HG03064 (cell line): ENCODE results near the gene RBM20.
"Not testable (repeated sequence)": the region's sequence is repeated elsewhere in the genome, so short reads cannot be mapped to it uniquely, and the experiment has no call there.

Experiments used
- ATAC-seq: cut with Tn5 transposase; IDR thresholded peaks from one replicate; pipeline ENCODE4 v1.9.1; 2021; ENCODE audit warnings: low read depth; ENCODE audit not compliant: unreplicated experiment

Gene RBM20

GRCh38 chr10:110643653-110644597, at the start of gene RBM20:
RBM20 (plus strand) TSS chr10:110644336; CDS start chr10:110644455, 119 bp downstream.
- no peak for ATAC-seq

GRCh38 chr10:110597476-110597875, 46.7 kb upstream of the RBM20 start:
- no peak for ATAC-seq

GRCh38 chr10:110600487-110601101, 43.5 kb upstream of the RBM20 start:
- no peak for ATAC-seq

DNA sequence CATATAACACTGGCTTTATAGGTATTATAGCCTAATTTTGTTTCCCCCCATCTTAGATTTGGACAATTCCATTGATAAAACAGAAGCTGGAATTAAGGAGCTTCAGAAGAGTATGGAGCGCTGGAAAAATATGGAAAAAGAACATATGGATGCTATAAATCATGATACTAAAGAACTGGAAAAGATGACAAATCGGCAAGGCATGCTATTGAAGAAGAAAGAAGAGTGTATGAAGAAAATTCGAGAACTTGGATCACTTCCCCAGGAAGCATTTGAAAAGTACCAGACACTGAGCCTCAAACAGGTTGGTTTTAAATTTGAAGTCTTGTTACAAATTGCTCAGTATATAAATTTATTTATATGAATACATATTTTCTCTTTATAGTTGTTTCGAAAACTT, 42.6 kb upstream of the RBM20 start:
- ATAC-seq = no peak

GRCh38 chr10:110608087-110608486, 36.0 kb upstream of the RBM20 start:
- no peak for ATAC-seq

GRCh38 chr10:110609605-110610004, 34.5 kb upstream of the RBM20 start:
- no peak for ATAC-seq

DNA sequence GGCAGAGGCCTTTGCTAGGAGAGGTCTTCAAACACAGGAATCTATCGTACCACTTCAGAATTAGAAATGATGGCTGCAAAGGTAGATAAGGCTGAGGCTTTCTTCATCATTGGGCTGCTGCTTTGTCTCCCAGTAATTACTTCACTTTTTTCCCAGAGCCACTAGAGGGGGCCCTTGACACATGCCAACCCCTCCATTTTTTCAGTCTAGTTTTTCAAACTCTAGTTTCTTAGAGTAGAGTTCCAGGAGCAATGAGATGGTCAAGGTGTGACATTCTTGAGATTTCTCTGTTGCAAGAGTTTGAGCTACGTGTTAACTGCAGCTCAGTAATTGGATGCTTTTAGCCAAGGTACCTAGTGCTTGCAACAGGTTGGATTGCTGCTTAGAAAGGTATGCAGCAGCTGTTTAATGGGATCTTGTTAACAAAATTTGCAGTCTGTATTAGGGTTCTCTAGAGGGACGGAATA, 33.8 kb upstream of the RBM20 start:
- no peak for ATAC-seq

- ATAC-seq = not testable (repeated sequence)
Observed at GRCh38 chr10:110610781-110611180, 33.4 kb upstream of the RBM20 start.

DNA sequence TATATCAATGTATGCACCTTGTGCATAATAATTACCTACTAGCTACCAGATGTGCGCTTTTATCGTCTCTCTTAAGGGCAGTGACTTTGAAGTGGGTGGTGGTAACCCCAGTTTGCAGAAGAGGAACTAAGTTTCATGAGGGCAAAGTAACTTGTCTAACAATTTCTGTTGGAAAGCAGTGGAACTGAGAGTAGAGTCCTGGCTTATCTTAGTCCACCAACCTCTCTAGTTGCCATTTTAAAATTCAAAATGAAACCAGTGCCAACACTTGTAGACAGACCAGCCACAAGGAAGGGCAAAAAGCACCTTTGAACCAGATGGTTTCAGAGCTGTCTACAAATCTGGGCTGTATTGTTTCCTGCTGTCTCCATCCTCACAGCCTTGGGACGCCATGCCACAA, 32.0 kb upstream of the RBM20 start:
- no peak for ATAC-seq

- ATAC-seq = no peak
Observed at GRCh38 chr10:110612629-110613028, 31.5 kb upstream of the RBM20 start.

DNA sequence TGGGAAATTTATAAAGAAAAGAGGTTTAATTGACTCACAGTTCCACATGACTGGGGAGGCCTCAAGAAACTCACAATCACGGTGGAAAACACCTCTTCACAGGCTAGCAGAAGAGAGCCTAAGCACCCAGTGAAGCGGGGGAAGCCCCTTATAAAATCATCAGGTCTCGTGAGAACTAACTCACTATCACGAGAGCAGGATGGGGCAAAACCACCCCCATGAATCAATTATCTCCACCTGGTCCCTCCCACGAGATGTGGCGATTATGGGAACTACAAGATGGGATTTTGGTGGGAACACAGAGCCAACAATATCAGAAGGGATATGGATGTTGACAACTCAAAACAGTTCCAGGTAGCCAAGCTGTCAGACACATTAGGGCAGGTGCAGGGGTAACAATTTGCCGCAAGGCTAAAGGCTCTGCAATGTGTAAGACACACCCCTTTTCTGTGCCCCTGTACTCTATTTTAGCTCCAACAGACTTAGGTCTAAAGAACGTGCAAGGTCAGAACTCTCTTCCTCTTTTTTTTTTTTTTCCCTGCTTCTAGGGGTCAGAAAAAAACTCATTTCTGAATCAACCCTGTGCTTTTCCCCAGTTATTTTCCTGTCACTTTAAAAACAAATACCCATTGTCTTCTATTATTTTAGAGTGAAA, 30.7 kb upstream of the RBM20 start:
- no peak for ATAC-seq

- ATAC-seq = no peak
Observed at GRCh38 chr10:110613996-110614495, 30.1 kb upstream of the RBM20 start.

DNA sequence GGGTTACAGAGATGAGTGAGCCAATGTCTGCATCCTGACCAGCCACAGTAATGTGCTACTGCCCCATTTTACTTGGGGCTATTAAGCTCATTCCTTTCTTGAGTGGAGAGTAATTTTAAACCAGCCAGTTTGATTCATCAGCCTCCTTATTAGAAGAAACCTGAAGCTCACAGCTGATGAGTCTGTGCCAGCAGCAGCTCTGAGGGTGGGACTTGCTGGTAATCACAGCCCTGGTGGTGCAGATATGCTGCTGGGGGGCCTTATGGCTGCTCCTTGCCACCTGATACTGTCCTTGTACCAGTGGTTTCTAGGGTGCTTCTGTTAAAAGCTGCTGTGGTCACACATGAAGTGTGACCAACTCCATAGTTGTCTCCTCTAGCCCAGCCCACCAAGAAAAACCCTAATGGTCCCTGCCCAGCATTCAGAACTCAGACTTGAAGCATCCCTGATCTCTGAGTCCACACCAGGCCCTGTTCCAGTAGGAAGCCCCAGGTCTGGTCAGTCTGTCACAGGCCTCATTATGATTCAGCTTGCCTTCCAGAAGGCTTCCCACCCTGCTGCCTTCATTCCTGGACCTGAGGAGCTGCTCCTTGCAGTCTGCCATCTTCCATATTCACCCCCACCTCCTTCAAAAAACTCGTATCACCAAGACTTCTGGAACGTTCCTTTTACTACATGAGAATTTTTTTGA, 28.9 kb upstream of the RBM20 start:
- ATAC-seq = no peak

DNA sequence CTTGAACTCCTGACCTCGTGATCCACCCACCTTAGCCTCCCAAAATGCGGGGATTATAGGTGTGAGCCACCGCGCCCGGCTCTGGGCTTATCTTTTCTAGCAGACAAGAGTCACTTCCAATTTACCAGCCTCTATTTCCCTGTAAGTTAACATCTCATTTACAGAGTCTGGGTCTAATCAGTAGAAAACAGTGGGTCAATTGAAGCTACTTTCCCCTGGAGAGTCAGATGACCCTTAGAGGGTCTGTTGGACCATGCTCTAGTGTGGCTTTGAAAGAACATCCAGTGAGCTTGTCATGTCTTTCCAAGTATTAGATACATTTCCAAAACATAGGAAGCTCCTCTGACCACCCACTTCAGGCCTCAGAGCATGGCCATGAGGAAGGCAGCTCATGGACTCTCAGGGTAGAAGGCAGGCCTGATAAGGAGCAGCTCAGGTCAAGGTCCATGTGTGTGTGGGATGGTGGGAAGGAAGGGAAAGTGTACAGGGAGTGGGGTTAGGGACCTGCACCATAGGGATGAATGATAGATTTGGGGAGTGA, 27.6 kb upstream of the RBM20 start:
- ATAC-seq = no peak

DNA sequence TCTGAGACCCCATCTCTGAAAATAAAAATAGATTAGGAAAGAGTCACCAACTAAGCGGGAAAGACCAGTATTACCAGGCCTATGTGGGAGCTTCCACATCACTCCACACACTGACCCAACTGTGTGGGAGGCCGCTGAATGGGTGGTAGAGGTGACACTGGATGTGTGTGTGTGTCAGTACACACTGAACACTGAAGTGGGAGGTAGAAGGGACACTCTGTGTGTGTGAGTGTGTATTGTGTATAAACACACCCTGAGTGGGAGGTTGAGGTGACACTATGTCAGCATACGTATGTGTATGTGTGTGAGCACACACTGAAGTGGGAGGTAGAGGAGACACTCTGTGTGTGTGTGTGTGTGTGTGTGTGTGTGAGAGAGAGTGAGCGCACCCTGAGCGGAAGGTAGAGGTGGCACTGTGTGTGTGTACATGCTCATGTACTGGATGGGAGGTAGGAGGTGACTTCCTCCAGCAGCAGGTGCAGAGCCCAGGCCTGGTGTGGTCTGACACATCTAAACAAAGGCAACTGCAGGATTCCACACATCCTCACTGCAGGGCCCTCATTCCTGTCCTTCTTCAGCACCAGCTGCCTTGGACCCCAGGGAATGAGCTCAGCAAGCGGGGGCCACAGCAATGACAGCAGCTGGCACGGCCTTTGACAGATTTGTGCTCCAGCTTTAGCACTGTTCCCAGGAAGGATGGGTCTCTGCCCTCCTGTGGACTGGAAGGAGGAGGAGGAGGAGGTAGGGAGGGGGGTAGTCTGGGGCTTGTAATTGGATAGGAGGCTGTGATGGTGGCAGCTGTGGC, 26.5 kb upstream of the RBM20 start:
- ATAC-seq = no peak

GRCh38 chr10:110618230-110618610, 25.9 kb upstream of the RBM20 start:
- ATAC-seq = no peak

- ATAC-seq = no peak
Observed at GRCh38 chr10:110619514-110620397, 24.4 kb upstream of the RBM20 start.

DNA sequence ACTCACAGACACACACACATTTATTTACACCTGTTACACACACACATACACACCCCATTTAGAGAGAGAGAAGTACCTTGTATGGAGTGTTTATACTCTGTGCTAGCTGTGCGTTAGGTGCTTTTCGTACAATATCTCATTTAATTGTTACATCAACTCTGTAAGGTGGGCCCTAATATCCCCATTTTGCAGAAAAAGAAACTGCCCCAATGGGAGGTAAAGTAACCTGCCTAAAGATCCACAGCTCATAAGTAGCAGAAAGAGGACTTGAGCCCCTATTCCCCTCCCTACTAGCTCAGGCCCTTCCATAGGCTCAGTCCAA, 23.8 kb upstream of the RBM20 start:
- ATAC-seq = no peak

- ATAC-seq = not testable (repeated sequence)
Observed at GRCh38 chr10:110623316-110623715, 20.8 kb upstream of the RBM20 start.
